ENCODE data around the gene NCKIPSD. TPM values are rescaled to one million over a fixed set of nuclear protein-coding genes. Genes with fewer than 3 reads are reported as not detected.

Gene NCKIPSD
- total RNA-seq, 1 donor from 2014 or later = 4.2 TPM

GRCh38 chr3:48623851-48624547 is 61.7 kb downstream of the NCKIPSD start:
- no peak for DNase-seq (ENCODE audit: low read depth in 2 of 2)

Other genes with a start within 250 kb of the NCKIPSD start
- gene CCDC51, start 245.8 kb downstream of the NCKIPSD start, total RNA-seq = 8.9 and 10.1 TPM in 2 replicates
- gene TMA7, start 245.7 kb downstream of the NCKIPSD start, total RNA-seq = 237 and 246 TPM in 2 replicates
- 3.7 and 4.6 TPM in 2 replicates for gene ATRIP, start 239.2 kb downstream of the NCKIPSD start, total RNA-seq
- 65.6 and 68.5 TPM in 2 replicates for gene SHISA5, start 181.7 kb downstream of the NCKIPSD start, total RNA-seq
- gene PFKFB4, start 129.1 kb downstream of the NCKIPSD start, total RNA-seq = 0.60 and 1.5 TPM in 2 replicates
- not detected in 2 replicates for gene UCN2, start 122.1 kb downstream of the NCKIPSD start, total RNA-seq
- gene COL7A1, start 90.6 kb downstream of the NCKIPSD start, total RNA-seq = under 0.01 and 0.22 TPM in 2 replicates
- gene UQCRC1, start 76.3 kb downstream of the NCKIPSD start, total RNA-seq = 187 and 249 TPM in 2 replicates
- gene TMEM89, start 64.1 kb downstream of the NCKIPSD start, total RNA-seq = not detected in 2 replicates
- gene SLC26A6, start 50.5 kb downstream of the NCKIPSD start, total RNA-seq = 8.3 and 9.7 TPM in 2 replicates
- 0.20 and 0.22 TPM in 2 replicates for gene CELSR3, start 23.0 kb downstream of the NCKIPSD start, total RNA-seq
- 29.0 and 39.3 TPM in 2 replicates for gene IP6K2, start 31.3 kb upstream of the NCKIPSD start, total RNA-seq
- gene PRKAR2A, start 162.0 kb upstream of the NCKIPSD start, total RNA-seq = 22.9 and 26.6 TPM in 2 replicates
- gene SLC25A20, start 213.0 kb upstream of the NCKIPSD start, total RNA-seq = 15.3 and 25.2 TPM in 2 replicates
- 46.0 and 69.0 TPM in 2 replicates for gene ARIH2, start 232.9 kb upstream of the NCKIPSD start, total RNA-seq

Measured in lung microvascular endothelial cell (primary cell).